Lower leg skin (tissue), 3 donors: Measurements from ENCODE around the gene CAPN1.

ENCODE experiments used
- POLR2A ChIP-seq, 2 donors: fragments of 450-650 bp; IDR thresholded peaks; one replicate each; pipeline ENCODE4 v1.6.1; 2016 to 2017; ENCODE audit warnings: antibody characterized with exemption in 2 of 2, mild to moderate bottlenecking in 1 of 2, moderate library complexity in 1 of 2
- TF ChIP-seq, protein P1 (sequence below), 3 donors: fragments of 450-650 bp; IDR thresholded peaks; one replicate each; pipeline ENCODE4 v1.5.1; 2016; ENCODE audit warnings: antibody characterized with exemption in 3 of 3, mild to moderate bottlenecking in 3 of 3, moderate library complexity in 2 of 3

DNA sequence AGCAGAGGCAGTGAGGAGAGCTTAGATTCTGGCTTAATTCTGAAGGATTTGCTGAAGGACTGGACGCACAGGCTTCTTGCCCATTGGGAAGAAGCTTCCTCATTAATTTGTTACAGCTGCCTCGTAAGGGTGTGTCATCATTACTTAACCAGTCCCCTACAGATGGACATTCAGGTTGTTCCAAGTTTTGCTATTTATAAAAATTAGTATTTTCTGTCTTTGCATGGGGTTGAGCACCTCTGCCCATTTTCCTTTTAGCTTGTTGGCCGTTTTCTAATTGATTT is 38.1 kb downstream of the CAPN1 start:
- TF ChIP-seq, protein P1, sequence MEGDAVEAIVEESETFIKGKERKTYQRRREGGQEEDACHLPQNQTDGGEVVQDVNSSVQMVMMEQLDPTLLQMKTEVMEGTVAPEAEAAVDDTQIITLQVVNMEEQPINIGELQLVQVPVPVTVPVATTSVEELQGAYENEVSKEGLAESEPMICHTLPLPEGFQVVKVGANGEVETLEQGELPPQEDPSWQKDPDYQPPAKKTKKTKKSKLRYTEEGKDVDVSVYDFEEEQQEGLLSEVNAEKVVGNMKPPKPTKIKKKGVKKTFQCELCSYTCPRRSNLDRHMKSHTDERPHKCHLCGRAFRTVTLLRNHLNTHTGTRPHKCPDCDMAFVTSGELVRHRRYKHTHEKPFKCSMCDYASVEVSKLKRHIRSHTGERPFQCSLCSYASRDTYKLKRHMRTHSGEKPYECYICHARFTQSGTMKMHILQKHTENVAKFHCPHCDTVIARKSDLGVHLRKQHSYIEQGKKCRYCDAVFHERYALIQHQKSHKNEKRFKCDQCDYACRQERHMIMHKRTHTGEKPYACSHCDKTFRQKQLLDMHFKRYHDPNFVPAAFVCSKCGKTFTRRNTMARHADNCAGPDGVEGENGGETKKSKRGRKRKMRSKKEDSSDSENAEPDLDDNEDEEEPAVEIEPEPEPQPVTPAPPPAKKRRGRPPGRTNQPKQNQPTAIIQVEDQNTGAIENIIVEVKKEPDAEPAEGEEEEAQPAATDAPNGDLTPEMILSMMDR (IDR thresholded peaks at IDR 0.05) = no peak
- no peak for TF ChIP-seq POLR2A (IDR thresholded peaks at IDR 0.05)
